Kidney epithelial cell (primary cell): ENCODE data around the gene SLC46A2. TPM values are rescaled to one million over a fixed set of nuclear protein-coding genes. Genes with fewer than 3 reads are reported as not detected.
A peak's percentile ranks its signal among the peaks of the same experiment; 100 is the strongest.

Source experiments
- DNase-seq: peaks from one replicate; pipeline ENCODE4 v3.0.0-alpha.2; 2010; ENCODE audit warnings: low read depth
- H3K27me3 ChIP-seq: 2 replicates; pipeline ENCODE4 v1.6.0; 2011; ENCODE audit warnings: low read length; ENCODE audit not compliant: control insufficient read depth, insufficient read depth
- H3K36me3 ChIP-seq: 2 replicates; pipeline ENCODE4 v1.5.1; 2011; ENCODE audit warnings: low read length; ENCODE audit not compliant: control insufficient read depth, insufficient read depth
- H3K4me3 ChIP-seq: 2 replicates; pipeline ENCODE4 v1.5.1; 2011; ENCODE audit warnings: low read depth, mild to moderate bottlenecking, control low read depth, low read length
- total RNA-seq: library from RNA; depleted of rRNA; stranded (reverse); fragments of >200 nt; gene quantifications from 2 replicates; pipeline ENCODE4 v1.2.3, GENCODE V29; 2015
- TF ChIP-seq, protein P1 (sequence below): IDR thresholded peaks from 2 replicates; pipeline ENCODE4 v1.5.1; 2011; ENCODE audit warnings: mild to moderate bottlenecking, moderate library complexity, low read length, control low read depth, inconsistent platforms; ENCODE audit not compliant: insufficient read depth, poor library complexity, severe bottlenecking

The SLC46A2 gene
- total RNA-seq, 1 donor from 2014 or later: not detected

DNA sequence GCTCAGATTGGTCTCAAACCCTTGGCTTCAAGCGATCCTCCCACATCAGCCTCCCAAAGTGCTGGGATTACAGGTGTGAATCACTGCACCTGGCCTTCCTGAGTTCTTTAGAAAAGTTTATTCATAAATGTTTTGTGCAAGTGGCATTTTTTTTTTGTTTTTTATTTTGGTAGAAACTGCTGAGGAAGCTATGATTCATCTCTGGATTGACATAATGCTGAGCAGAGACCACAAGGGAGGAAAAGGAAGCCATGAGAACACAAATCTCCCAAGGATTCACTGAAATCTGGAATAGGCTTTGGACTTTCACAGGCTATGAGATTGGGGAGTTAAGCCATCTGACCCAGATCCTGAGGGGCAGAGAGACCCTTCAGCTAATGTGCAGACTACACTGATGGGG is 3.4 kb upstream of the SLC46A2 start:
- TF ChIP-seq, protein P1, sequence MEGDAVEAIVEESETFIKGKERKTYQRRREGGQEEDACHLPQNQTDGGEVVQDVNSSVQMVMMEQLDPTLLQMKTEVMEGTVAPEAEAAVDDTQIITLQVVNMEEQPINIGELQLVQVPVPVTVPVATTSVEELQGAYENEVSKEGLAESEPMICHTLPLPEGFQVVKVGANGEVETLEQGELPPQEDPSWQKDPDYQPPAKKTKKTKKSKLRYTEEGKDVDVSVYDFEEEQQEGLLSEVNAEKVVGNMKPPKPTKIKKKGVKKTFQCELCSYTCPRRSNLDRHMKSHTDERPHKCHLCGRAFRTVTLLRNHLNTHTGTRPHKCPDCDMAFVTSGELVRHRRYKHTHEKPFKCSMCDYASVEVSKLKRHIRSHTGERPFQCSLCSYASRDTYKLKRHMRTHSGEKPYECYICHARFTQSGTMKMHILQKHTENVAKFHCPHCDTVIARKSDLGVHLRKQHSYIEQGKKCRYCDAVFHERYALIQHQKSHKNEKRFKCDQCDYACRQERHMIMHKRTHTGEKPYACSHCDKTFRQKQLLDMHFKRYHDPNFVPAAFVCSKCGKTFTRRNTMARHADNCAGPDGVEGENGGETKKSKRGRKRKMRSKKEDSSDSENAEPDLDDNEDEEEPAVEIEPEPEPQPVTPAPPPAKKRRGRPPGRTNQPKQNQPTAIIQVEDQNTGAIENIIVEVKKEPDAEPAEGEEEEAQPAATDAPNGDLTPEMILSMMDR: no peak
- no peak for DNase-seq
- H3K4me3 ChIP-seq: no peak overlapping the region
- H3K27me3 ChIP-seq: peaks cover 21% of the 10 kb centered on the region
- no peaks in the 10 kb centered on the region for H3K36me3 ChIP-seq

DNA sequence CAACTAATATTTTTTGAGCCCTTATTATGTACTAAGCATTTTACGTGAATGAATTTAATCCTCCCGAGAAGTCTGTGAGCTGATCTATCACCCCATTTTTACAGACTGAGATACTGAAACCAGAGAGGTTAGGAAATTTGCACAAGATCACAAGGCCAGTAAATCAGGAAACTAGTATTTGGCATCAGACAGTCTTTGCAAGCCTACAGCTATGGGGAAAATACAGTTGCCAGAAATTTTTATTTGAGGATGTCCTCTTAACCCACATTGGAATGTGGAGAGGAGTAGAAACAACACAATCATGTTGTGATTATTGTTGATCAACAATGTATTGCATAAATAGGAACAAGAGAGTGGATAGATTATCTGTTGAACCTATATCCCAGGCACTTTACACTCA is 2.3 kb upstream of the SLC46A2 start:
- Histone ChIP-seq H3K27me3 (peaks cover 22% of the 10 kb centered on the region), H3K36me3 (no peaks in the 10 kb centered on the region), H3K4me3 (no peak overlapping the region)
- no peak for DNase-seq
- TF ChIP-seq, protein P1: no peak

DNA sequence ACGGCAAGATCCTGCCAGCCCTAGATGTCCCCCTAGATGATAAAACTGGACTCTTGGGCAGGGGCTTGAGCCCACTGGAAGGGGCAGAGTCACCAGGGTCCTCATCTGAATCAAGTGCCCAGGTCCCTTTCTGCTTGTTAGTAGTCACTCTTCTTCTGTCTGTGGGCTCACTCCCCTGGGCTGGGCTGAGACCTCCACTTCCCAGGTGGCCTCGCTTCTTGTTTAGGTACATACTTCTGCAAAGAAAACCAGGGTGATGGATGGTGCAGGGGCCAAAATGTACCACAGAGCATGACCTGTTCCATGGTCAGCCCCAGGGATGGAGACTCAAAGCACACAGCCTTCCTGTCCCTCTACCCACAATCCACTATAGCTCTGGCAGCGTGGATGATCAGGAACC is 845 bp upstream of the SLC46A2 start:
- Histone ChIP-seq H3K4me3 (no peak overlapping the region), H3K36me3 (no peaks in the 10 kb centered on the region), H3K27me3 (peaks cover 22% of the 10 kb centered on the region)
- no peak for DNase-seq
- TF ChIP-seq, protein P1: no peak

DNA sequence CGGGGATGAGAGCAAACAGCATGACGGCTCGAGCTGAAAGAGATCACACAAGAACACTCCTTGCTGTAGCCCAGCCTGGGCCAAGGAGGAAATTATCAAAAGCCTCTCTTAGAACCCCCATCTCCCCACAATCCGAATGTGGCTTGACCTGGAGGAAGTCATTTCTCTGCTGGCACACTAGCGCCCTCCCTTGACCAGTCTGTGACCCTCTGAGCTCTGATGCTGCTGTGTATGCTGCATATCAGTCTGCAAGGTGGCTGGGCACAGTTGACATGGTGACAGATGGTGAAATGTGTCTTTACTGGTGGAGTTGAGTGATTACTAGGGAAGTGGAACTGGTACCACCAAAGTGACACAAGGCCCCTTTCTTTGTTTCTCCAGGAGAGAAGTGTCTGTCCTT is 3.3 kb downstream of the SLC46A2 start:
- Histone ChIP-seq H3K4me3 (no peak overlapping the region), H3K36me3 (no peaks in the 10 kb centered on the region), H3K27me3 (peaks cover 20% of the 10 kb centered on the region)
- no peak for DNase-seq
- TF ChIP-seq, protein P1: peak; percentile 2

DNA sequence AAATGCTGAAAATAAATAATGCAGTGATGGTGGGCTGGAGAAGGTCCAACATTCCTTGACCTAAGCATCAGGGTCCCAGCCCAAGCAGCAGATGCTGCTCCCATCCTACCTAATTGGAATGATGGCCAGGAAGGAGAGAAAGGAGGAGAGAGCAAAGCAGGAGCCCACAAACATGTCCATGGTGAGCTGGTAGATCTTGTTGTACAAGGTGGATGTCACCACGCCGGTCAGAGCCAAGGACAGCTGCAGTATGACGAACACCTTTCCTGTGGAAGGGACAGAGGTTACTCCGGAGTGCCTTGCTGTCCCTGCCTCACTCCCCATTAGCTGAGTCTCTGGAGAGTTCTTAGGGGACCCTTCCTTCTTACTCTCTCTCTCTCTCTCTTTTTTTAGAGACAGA is 4.3 kb downstream of the SLC46A2 start:
- Histone ChIP-seq H3K27me3 (peaks cover 18% of the 10 kb centered on the region), H3K36me3 (no peaks in the 10 kb centered on the region), H3K4me3 (no peak overlapping the region)
- DNase-seq: no peak
- TF ChIP-seq, protein P1: no peak

DNA sequence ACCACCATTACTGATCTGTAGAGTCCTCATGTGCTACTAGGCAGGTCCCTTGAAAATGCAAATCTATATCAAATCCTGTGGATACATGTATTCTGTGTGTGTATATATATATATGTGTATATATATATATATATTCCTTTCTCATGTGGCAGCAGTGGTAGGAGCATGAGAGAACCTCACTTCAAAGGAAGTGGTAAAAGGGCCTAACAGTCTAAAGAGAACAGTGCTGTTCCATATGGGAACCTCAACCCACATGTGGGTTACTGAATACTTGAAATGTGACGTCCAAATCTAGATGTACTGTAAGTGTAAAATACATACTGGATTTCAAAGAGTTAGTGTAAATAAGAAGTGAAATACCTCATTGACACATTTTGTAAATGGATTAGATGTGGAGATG is 5.4 kb downstream of the SLC46A2 start:
- H3K27me3 ChIP-seq: peaks cover 11% of the 10 kb centered on the region
- TF ChIP-seq, protein P1: no peak
- H3K36me3 ChIP-seq: no peaks in the 10 kb centered on the region
- DNase-seq: no peak
- no peak overlapping the region for H3K4me3 ChIP-seq
